LoVo (cell line): ENCODE data around the gene CNTLN.
"Not testable (repeated sequence)": the region's sequence is repeated elsewhere in the genome, so short reads cannot be mapped to it uniquely, and the experiment has no call there.

ENCODE experiments used
- DNase-seq: peaks from one replicate; pipeline ENCODE4 v3.0.0-alpha.2; 2016; ENCODE audit warnings: low spot score

The CNTLN gene

DNA sequence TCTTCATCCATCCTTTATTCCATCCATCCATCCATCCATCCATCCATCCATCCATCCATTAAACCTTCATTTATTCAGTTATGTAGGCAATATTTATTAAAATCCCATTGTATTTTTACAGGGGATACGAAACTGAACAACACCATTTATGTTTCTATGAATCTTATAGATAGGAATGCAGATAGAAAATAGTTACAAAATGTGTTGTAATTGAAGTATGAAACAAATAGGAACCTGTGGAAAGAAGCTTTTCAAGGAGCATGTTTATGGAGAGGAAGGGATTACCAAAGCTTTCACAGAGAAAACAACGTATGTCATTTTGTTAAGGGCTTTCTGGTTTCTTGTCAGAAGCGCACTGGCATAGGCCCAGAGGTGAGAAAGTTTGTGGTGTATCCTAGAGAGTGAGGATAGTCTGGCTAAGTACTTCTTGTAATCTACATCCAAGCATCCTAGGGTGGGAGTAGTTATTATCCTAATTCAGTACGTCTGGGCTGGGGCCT is 184.0 kb downstream of the CNTLN start:
- DNase-seq: no peak

DNA sequence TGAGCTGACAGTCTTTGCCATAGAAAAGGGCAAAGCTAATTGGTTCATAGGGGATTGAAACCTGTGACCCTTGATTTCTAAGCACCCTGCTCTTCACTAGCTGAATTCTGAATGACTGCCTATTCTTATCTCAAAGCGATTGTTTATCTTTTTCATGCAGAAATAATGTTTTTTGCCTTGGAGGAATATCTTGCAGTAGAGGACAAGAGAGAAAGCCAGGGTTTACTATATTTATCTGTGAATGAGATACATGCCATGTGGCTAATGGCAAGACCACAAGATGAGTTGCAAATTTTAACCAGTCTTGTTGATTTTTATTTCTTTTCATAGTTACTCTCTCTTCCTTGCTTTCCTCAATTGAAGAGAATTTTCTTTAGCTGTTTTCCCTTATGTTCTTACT is 185.0 kb downstream of the CNTLN start:
- DNase-seq: no peak

DNA sequence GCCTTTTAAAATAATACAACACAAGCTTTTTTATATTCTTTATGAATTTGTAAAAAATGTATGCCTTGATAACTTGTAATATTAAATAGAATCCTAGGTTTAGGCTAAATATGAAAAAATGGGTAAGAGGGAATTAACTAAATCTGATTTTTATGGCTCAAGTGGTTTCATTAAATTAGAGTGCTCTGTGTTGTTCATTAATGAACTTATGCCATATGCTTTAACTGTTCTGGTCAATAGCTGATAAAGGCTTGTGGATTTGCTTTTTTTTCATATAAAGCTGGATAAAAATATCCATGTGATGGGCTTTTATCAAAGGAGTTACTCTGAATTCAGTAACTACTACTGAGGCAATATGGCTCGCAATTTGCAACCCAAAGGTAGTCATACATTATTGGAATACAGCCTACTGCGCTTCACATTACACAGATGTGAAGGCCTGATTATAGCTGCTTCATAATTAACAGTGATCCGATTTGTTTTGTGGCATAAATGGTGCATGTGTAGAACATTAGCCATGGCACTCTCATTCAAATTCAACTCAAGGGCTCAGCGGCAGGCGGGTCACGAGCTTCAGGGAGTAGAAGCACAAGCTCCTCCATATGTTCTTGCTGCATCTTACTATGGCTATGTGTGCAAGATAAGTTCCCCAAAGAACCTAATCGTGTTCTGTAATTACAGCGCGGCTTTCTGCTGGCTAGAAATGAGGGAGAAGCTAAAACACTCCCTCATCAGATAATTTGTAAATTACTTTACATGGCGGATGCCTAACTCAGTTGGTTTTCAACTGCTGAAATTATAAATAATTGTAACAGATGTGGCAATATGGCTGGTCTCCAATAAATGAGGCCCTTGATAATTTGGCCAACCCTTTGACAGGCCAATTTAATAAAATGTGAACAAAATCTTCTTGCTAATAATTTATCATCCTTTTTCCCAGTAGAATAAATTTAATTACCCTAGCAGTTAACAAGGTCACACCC is 188.3 kb downstream of the CNTLN start:
- DNase-seq: no peak

DNA sequence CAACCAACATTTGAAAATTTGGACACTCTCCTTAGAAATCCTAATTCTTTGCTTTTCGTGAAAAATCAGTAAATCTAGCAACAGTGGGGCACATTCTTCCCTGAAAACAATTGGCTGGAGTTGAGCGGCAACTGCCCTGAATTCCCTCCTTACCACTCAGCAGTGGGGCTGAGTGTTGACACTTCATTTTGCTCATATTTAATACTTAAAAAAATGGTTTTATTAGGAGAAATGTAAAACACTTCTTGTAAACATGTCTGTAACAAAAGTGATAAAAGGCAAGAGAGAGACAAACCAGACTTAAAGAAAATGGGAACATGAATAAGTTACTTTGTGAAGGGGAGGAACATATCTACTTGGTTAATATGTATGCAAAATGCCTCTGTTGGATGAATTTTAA is 193.5 kb downstream of the CNTLN start:
- DNase-seq: no peak

DNA sequence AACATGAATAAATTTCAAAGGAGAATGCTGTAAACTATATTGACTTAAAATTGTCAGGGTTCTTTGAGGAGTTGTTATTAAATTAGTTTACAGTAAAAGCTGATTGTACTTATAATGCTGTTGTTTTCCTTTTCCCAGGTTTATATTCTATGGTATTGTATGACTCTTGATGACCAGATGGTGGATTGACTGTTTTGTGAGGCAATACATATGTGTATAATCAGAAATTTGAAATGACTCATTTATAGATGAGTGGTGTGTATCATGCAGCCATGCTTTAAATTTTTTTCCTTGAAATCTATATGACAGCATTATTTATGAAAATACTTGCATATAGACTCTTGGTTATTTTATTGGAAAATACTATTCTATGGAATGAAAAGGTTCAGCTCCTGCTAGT is 195.3 kb downstream of the CNTLN start:
- DNase-seq: no peak

DNA sequence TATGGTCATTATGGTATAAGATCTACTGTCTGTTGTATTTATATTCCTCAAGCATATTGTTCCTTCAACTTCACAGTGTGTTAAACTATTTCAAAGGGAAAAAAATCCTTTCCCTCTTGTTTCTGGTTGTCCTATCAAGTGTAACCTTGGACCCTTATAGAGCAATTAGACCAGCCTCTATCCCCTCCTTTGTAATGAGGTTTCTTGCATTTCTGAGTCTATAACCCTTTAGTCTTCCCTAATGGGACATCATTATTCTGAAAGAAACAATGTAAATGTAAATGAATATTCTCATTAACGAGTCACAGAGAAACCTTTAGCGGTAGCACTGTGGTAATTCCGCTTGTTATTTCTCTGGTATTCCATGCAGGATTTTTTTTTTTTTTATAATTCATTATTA is 197.3 kb downstream of the CNTLN start:
- no peak for DNase-seq

DNA sequence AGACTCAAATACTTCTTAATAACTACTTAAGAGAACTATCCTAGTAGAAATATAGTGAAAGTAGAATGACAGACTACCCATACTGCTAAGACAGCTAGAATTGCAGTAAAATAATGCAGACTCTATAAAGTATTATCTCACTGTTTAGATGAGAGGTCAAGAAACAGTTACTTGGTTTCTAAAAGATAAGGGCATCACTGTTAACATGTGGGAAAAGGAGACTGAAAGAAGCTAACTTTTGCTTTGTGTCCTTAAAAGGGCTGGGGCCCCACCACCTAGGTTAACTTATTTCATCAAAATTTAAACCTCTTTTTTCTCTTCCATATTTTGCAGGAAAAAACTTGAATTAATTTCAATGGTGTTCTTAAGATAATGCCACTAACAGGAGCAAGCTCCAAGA is 204.3 kb downstream of the CNTLN start:
- no peak for DNase-seq

DNA sequence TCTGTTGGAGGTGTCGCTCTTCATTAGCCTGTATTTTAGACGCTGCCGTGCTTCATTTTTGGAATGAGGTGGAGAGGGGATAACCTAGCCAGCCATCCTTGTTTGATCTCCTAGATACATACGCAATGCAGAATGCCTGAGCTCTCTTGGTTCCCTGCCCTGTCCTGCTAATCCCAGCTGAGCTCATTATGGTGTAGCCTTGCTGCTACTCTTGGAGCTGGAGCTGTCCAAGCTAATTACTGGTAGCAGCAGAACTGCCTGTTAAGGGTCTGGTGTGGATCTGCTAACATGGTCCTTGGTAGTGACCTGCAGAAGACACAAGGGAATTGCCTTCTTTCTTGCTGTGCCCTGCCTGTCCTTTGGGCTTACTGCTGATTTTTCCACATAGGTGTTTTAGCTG is 207.9 kb downstream of the CNTLN start:
- DNase-seq: no peak

DNA sequence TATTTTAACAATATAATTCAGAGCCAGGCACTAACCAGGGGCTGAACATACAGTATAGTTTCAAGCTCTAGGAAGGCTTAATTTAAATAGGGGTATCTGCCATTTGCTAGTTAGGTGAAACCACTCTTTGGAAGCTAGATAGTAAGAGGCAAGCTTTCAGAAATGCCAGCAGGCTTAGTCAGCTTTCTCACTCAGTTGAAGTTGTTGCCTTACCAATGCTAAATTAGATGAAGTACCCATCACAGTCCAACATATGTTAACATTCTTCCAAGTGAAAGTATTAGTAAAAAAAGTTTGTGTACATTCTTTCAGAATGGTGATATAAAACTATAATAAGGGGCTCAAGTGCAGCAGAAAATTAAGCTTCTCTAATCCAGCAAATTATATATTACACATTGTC is 215.0 kb downstream of the CNTLN start:
- no peak for DNase-seq

DNA sequence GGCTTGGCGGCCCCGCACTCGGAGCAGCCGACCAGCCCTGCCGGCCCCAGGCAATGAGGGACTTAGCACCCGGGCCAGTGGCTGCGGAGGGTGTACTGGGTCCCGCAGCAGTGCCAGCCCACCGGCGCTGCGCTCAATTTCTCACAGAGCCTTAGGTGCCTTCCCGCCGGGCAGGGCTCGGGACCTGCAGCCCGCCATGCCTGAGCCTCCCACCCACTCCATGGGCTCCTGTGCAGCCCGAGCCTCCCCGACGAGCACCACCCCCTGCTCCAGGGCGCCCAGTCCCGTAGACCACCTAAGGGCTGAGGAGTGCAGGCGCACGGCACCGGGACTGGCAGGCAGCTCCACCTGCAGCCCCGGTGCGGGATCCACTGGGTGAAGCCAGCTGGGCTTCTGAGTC is 219.2 kb downstream of the CNTLN start:
- DNase-seq: not testable (repeated sequence)

DNA sequence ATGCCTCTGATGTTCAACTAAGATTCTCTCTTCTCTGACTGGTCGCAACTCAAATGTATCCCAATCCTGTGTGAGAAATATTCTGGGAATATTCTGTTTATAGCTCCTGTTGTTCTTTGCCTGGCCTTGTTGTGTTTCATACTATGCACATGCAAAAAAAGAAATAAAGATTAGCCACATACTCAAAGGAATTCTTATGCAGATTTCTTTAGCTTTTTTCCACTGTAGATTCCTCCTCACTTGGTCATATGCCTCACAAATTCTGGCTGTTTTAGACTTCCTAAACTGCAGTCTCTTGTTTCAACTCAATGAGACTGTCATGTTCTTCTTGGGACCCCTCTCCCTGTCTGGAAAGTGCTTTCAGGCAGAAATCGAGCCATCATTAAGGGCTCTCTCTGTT is 226.5 kb downstream of the CNTLN start:
- no peak for DNase-seq

DNA sequence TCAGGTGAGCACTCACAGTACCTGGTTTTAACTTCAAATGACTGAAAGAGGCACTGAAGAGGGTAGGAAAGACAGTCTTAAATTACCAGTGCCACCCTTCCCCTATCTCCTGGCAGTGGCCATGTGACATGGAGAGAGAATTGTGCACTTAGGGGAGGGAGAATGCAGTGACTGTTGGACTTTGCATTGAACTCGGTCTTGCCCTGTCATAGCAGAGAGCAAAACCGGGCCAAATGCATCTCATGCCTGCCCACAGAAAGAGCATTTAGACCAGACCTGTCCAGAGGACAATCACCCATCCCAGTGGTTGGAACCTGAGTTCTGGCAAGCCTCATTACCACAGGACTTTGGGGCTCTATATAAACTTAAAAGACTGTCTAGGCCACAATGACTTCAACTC is 232.2 kb downstream of the CNTLN start:
- no peak for DNase-seq

DNA sequence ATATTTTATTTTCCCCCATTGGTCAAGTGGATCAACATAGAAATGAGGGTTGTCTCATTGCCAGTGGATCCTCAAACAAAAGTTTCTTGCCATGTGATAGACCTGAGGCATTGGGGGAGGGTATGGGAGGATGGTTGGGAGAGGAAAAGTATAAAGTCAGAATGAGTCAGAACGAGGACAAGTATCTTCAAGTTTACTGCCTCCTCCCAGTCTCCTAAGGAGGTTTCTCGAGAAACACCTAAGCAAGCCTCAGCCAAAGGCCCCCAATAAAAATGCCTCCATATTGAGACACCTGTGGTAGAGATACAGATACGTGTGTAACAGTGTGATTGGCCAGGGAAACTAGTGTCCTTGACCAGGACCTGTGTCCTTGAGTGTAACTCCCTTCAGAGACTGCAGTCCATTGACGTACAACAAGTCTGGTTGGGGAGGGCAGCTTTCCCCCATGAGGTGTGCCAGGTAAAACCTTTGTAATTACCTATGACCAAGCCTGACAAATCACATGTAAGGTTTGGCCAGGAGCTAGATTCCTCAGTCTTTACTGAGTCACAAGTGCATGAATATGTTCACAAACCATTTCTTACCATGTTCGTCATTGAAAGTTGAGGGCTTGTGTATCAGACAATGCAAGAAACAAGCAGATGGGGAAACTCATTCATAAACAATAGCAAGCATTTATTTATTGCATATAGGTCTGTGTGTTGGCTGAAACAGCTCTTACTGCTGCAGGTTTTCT is 245.5 kb downstream of the CNTLN start:
- no peak for DNase-seq

DNA sequence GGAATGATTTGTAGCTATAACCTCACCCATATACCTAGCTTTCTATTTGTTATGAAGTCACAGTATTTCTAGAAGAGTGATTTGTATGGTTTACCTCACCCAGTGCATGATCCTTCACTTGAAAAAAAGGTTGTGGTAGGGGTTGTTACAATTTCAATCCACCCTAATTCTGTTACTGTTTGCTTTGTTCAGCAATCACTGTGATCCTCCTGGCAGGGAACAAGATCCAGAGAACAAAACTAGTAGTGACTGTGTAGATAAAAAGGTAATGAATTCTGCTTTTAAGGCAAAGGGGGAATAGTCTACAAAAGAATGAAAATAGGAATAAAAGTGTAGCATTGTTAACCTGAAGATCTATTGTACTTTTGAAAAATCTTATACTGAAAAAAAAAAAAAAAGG is 252.7 kb downstream of the CNTLN start:
- no peak for DNase-seq

DNA sequence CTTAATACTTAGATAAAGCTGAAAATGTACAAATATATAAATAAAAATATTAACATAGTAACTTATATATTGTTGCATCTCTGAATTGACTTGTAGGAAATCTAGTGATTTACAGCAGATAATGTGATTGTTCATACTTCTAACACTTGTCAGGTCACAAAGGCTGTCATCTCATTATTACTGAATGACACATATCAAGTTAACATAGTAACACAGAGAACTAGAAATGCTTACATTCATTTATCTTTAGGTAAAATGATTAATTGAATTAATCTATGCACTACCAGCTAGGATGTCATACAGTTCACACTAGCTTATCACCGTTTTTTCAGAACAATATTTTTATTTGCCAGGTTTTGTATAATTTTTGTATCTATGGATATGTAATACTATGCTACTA is 254.2 kb downstream of the CNTLN start:
- no peak for DNase-seq

DNA sequence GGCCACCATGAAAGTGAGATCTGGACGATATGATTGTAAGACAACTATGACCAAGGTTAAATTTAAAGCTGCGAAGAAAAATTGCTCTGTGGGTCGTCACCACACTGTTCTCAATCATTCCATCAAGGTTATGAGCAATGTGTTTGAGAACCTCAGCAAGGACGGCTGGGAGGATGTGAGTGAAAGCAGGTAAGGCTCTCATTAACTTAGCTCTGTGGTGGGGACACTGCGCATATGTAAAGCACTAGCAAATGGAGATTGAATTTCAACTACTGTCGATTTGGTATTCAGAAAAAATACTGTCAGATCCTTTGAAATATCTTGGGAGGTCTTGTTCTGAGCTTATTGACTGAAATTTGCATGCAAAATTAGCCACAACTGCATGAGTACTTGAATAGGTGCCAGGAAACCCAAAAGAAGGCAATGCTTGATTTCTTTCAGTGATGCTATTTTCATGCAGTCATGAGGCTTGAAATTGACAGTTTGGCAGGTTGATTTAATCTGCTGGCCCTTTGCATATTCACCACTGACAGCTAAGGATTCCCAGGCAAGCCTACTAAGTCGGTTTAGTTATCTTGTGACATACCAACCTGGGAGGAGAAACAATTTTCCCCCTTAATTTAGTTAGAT is 260.2 kb downstream of the CNTLN start:
- no peak for DNase-seq

DNA sequence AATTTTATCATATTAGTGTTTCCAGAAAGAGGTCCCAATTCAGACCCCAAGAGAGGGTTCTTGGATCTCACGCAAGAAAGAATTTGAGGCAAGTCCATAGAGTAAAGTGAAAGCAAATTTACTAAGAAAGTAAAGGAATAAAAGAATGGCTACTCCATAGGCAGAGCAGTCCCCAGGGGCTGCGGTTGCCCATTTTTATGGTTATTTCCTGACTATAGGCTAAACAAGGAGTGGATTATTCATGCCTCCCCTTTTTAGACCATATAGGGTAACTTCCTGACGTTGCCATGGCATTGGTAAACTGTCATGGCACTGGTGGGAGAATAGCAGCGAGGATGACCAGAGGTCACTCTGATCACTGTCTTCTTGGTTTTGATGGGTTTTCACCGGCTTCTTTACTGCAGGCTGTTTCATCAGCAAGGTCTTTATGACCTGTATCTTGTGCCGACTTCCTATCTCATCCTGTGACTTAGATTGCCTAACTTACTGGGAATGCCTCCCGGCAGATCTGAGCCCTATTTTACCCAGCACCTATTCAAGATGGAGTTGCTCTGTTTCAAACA is 262.4 kb downstream of the CNTLN start:
- not testable (repeated sequence) for DNase-seq

DNA sequence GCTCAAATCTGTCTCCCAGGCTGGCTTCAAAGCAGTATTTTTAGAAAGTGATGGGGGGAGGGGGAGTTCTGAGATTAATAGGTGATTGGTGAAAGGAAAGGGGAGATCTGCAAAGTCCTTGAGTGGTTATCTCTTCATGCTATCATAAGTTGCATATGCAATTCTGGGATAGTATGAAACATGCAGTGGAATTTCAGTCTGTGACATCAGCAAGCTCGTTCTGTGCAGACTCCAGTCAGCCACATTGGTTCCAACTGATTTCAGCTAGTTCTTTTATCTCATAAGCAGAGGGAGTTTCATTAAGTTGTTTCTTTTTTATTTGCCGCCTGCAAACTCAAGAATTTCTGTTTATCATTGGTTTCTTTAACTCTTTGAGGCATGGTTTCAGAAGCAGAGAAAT is 263.5 kb downstream of the CNTLN start:
- no peak for DNase-seq

DNA sequence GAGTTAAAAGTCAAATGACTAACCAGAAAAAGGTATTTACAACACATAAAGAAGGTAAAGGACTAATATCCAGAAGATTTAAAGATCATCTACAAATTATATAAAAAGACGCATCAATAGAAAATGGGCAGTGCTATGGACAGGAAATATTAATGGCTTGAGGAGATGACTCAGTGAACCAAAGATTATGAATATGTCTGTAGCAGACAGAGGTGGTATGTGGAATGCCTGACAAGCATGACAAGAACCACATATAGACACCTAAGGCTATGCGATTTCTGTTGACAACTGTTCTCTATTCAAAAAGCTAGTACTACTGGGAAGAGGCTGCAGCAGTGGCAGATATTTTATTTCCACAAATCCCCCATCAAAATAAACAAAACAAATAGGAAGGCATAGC is 267.0 kb downstream of the CNTLN start:
- no peak for DNase-seq

DNA sequence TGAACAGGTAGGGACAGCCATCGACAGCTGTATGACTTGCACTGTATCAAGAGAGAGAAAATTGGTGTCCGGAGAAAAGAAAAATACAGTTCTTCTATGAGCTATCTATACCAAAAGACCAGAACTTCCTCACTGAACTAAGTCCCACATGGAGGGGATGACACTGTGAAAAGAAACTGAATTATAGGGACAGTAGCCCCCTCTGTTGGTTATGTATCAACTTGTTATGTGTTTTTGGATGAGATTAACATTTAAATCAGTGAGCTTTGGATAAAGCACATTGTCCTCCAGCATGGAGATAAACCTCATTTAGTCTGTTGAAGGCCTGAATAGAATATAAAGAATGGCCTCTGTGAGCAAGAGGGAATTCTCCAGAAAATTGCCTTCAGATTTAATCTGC is 267.5 kb downstream of the CNTLN start:
- DNase-seq: no peak

DNA sequence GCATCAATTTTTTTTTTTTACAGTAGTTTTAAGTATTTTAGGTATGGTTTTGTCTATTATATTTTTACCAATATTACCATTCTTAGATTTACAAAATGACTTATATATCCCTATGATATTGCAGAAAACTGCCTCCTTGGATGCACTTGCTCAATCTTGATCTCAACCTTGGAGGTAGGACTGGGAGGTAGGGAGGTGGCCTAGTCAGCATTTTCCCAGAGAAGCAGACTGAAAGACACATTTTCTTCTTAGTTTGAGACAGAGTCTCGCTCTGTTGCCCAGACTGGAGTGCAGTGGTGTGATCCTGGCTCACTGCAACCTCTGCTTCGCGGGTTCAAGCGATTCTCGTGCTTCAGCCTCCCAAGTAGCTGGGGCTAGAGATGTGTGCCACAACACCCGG is 268.7 kb downstream of the CNTLN start:
- DNase-seq: no peak

DNA sequence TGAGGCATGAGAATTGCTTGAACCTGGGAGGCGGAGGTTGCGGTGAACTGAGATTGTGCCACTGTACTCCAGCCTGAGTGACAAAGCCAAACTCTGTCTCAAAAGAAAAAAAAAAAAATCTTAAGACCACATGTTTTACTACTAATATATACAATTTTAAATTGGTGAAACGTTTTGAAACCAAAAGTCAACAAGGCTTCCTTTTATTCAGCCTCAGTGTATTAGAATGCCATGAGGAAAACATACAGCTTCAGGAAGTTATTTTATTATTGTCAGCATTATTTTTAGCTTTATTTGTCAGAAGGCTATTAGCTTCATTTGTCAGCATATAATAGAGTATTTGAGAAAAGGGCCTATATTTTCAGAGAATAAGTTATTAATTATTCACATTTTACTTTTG is 280.1 kb downstream of the CNTLN start:
- no peak for DNase-seq
